K562 (cell line): ENCODE results near the gene GAD1. TPM values are rescaled to one million over a fixed set of nuclear protein-coding genes. Genes with fewer than 3 reads are reported as not detected.

ENCODE experiments used
- ATF1 ChIP-seq, 2 experiments: fragments of 450-650 bp in 1 of 2; IDR thresholded peaks; 2 replicates each; pipeline ENCODE4 v1.6.1; 2016; ENCODE audit warnings: missing compliant biosample characterization in 1 of 2, missing genetic modification characterization in 1 of 2
- ATF4 ChIP-seq: fragments of 450-650 bp; formaldehyde crosslinking; IDR thresholded peaks from 2 replicates; pipeline ENCODE4 v1.4.0; 2022; ENCODE audit warnings: mild to moderate bottlenecking, moderate library complexity
- CHD2 ChIP-seq: IDR thresholded peaks from 2 replicates; pipeline ENCODE4 v1.6.1; 2011; ENCODE audit warnings: low read depth, low read length
- CREB1 ChIP-seq, 2 experiments: sonication (generic) in 1 of 2; formaldehyde crosslinking in 1 of 2; IDR thresholded peaks; 2 replicates each; pipeline versions ENCODE4 v1.6.1 to v1.8.0; 2012 to 2022; ENCODE audit warnings: inconsistent platforms in 1 of 2, mild to moderate bottlenecking in 1 of 2, missing genetic modification reagents in 1 of 2, moderate library complexity in 1 of 2
- DACH1 ChIP-seq: fragments of 450-650 bp; IDR thresholded peaks from 2 replicates; pipeline ENCODE4 v1.6.1; 2018; ENCODE audit not compliant: partially characterized antibody
- ERF ChIP-seq: fragments of 450-650 bp; formaldehyde crosslinking; IDR thresholded peaks from 2 replicates; pipeline ENCODE4 v1.4.0; 2020; ENCODE audit warnings: mild to moderate bottlenecking, mixed read lengths
- ESRRB ChIP-seq: fragments of 250-450 bp; sonication (Bioruptor Pico); IDR thresholded peaks from 2 replicates; pipeline ENCODE4 v1.5.0; 2020; ENCODE audit warnings: mild to moderate bottlenecking, moderate library complexity, borderline replicate concordance
- FOXJ3 ChIP-seq: sonication (generic); formaldehyde crosslinking; IDR thresholded peaks from 2 replicates; pipeline ENCODE4 v1.4.0; 2020; ENCODE audit warnings: mild to moderate bottlenecking, missing genetic modification reagents
- HDAC1 ChIP-seq, 2 experiments: fragments of 450-650 bp; IDR thresholded peaks; 2 replicates each; pipeline ENCODE4 v1.6.1; 2016 to 2017; ENCODE audit warnings: inconsistent platforms in 1 of 2, mild to moderate bottlenecking in 1 of 2, moderate library complexity in 1 of 2
- HDAC2 ChIP-seq: fragments of 450-650 bp; IDR thresholded peaks from 2 replicates; pipeline ENCODE4 v1.6.1; 2016; ENCODE audit warnings: mild to moderate bottlenecking
- IRF9 ChIP-seq: fragments of 450-650 bp; IDR thresholded peaks from 2 replicates; pipeline ENCODE4 v1.6.1; 2016; ENCODE audit warnings: missing biosample characterization, missing genetic modification characterization
- KDM2B ChIP-seq: fragments of 250-450 bp; sonication (Bioruptor Pico); IDR thresholded peaks from 2 replicates; pipeline ENCODE4 v1.8.0; 2021; ENCODE audit warnings: mild to moderate bottlenecking, moderate library complexity
- MTA1 ChIP-seq: fragments of 450-650 bp; IDR thresholded peaks from 2 replicates; pipeline ENCODE4 v1.6.1; 2017; ENCODE audit warnings: borderline replicate concordance
- PHF21A ChIP-seq: fragments of 450-650 bp; IDR thresholded peaks from 2 replicates; pipeline ENCODE4 v1.6.1; 2017; ENCODE audit warnings: low read depth, borderline replicate concordance
- POLR2G ChIP-seq: fragments of 200-400 bp; formaldehyde crosslinking; IDR thresholded peaks from 2 replicates; pipeline ENCODE4 v1.6.1; 2017; ENCODE audit warnings: low read depth, mild to moderate bottlenecking, antibody characterized with exemption, low read length, moderate library complexity
- PURB ChIP-seq: sonication (generic); formaldehyde crosslinking; IDR thresholded peaks from 2 replicates; pipeline ENCODE4 v1.9.0; 2021; ENCODE audit warnings: low read depth, mild to moderate bottlenecking, missing genetic modification reagents
- TCF7L2 ChIP-seq: fragments of 150-350 bp; IDR thresholded peaks from 2 replicates; pipeline ENCODE4 v1.6.1; 2016; ENCODE audit warnings: low read depth, mild to moderate bottlenecking, low read length, moderate library complexity
- ZBED1 ChIP-seq: IDR thresholded peaks from 2 replicates; pipeline ENCODE4 v1.6.1; 2014
- ZBTB9 ChIP-seq: fragments of 450-650 bp; formaldehyde crosslinking; IDR thresholded peaks from 2 replicates; pipeline ENCODE4 v1.4.0; 2020; ENCODE audit warnings: mild to moderate bottlenecking, moderate library complexity
- ZNF354B ChIP-seq: fragments of 250-450 bp; sonication (Bioruptor Pico); IDR thresholded peaks from 2 replicates; pipeline ENCODE4 v1.4.0; 2020
- polyA plus RNA-seq, 8 experiments: library from polyadenylated mRNA; depleted of rRNA in 4 of 8; stranded (reverse) in 5 of 8; unstranded in 3 of 8; fragments of >200 nt; fragmentation: Nextera tagmentation in 2 of 8; fragmentation: Illumina TruSeq in 1 of 8; extraction: Ambion mirVana in 2 of 8; extraction: Trizol in 1 of 8; gene quantifications; 2 replicates each; pipeline versions ENCODE4 v1.2.1 to v1.2.3, GENCODE V29; 2011 to 2014; ENCODE audit warnings: inconsistent platforms in 1 of 8, missing spikeins in 1 of 8
- total RNA-seq, 7 experiments: library from RNA; depleted of rRNA in 6 of 7; stranded (reverse); fragments of >200 nt in 6 of 7; fragmentation: Illumina TruSeq in 2 of 7; extraction: Trizol in 2 of 7; gene quantifications; 2 replicates each; pipeline versions ENCODE4 v1.2.1 to v1.2.3, GENCODE V29; 2011 to 2021; ENCODE audit warnings: low replicate concordance in 1 of 7
- TF ChIP-seq, protein P1 (sequence below): fragments of 250-450 bp; sonication (Bioruptor Pico); IDR thresholded peaks from 2 replicates; pipeline ENCODE4 v1.4.0; 2020; ENCODE audit warnings: mild to moderate bottlenecking
- TF ChIP-seq, protein P2 (sequence below): fragments of 250-450 bp; sonication (Bioruptor Pico); IDR thresholded peaks from 2 replicates; pipeline ENCODE4 v1.8.0; 2022; ENCODE audit warnings: moderate library complexity, mild to moderate bottlenecking, inconsistent platforms
- TF ChIP-seq, protein P3 (sequence below), 3 experiments: fragments of 200-800 bp in 1 of 3; sonication (Bioruptor generic) in 1 of 3; sonication (generic) in 1 of 3; formaldehyde crosslinking in 1 of 3; IDR thresholded peaks; 2 replicates each; pipeline versions ENCODE4 v1.6.1 to v1.8.0; 2016 to 2022; ENCODE audit warnings: mild to moderate bottlenecking in 2 of 3, missing compliant biosample characterization in 2 of 3, missing genetic modification characterization in 2 of 3, missing genetic modification reagents in 1 of 3

GAD1 gene
- total and polyA plus RNA-seq, 9 of the 15 experiments (the other 6 are each of a cell fraction or from before 2014, with no cell fraction given) = 2.7 to 29.1 (median 15.7) TPM

- TF ChIP-seq, protein P1, sequence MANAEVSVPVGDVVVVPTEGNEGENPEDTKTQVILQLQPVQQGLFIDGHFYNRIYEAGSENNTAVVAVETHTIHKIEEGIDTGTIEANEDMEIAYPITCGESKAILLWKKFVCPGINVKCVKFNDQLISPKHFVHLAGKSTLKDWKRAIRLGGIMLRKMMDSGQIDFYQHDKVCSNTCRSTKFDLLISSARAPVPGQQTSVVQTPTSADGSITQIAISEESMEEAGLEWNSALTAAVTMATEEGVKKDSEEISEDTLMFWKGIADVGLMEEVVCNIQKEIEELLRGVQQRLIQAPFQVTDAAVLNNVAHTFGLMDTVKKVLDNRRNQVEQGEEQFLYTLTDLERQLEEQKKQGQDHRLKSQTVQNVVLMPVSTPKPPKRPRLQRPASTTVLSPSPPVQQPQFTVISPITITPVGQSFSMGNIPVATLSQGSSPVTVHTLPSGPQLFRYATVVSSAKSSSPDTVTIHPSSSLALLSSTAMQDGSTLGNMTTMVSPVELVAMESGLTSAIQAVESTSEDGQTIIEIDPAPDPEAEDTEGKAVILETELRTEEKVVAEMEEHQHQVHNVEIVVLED (CRISPR knock-in tag) = peak; percentile 43
- TF ChIP-seq HDAC2 (0 out of 2 replicates have a peak, but pooled peaks have one; percentile 26), MTA1 (no peak), ZBED1 (no peak), IRF9 (tag) (no peak), ERF (CRISPR knock-in tag) (no peak), ATF1 (CRISPR knock-in tag; IDR thresholded peaks at IDR 0.05) (no peak), ATF1 (tag; IDR thresholded peaks at IDR 0.05) (no peak), TCF7L2 (no peak), ZBTB9 (no peak), PHF21A (no peak), PURB (CRISPR knock-in tag) (no peak), FOXJ3 (CRISPR knock-in tag) (no peak), HDAC1 (IDR thresholded peaks at IDR 0.05) (peak in 1 of 2 experiments; percentile 15; a peak in 1 of 4 replicates), ZNF354B (no peak), ESRRB (CRISPR knock-in tag) (no peak), CHD2 (peak; percentile 70), CREB1 (IDR thresholded peaks at IDR 0.05) (0 out of 2 replicates have a peak, but pooled peaks have one; percentile 13), CREB1 (CRISPR knock-in tag; IDR thresholded peaks at IDR 0.05) (no peak; the same call in 1 of the 2 replicates), POLR2G (peak; percentile 84), KDM2B (CRISPR knock-in tag) (peak; percentile 34; the same call in 1 of the 2 replicates), ATF4 (CRISPR knock-in tag) (no peak), DACH1 (no peak)
- TF ChIP-seq, protein P2, sequence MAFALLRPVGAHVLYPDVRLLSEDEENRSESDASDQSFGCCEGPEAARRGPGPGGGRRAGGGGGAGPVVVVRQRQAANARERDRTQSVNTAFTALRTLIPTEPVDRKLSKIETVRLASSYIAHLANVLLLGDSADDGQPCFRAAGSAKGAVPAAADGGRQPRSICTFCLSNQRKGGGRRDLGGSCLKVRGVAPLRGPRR (CRISPR knock-in tag) = no peak
- TF ChIP-seq, protein P3, sequence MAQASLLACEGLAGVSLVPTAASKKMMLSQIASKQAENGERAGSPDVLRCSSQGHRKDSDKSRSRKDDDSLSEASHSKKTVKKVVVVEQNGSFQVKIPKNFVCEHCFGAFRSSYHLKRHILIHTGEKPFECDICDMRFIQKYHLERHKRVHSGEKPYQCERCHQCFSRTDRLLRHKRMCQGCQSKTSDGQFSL (CRISPR knock-in tag; IDR thresholded peaks at IDR 0.05) = no peak
- TF ChIP-seq, protein P3 (tag; IDR thresholded peaks at IDR 0.05) = no peak
Observed at GRCh38 chr2:170816504-170817092, at the start of gene GAD1 (continued).
